ENCODE data around the gene ZDHHC11B. TPM values are rescaled to one million over a fixed set of nuclear protein-coding genes. Genes with fewer than 3 reads are reported as not detected.
"Not testable (repeated sequence)": the region's sequence is repeated elsewhere in the genome, so short reads cannot be mapped to it uniquely, and the experiment has no call there.

ZDHHC11B gene
- total RNA-seq, 1 donor from 2014 or later = 6.9 TPM

GRCh38 chr5:686936-687335 lies 97.6 kb downstream of the ZDHHC11B start:
- DNase-seq (ENCODE audit: low spot score) = peak; percentile 83

- peak; percentile 89 for DNase-seq (ENCODE audit: low spot score)
These were observed 98.4 kb downstream of the ZDHHC11B start for GRCh38 chr5:686172-686523.

GRCh38 chr5:685262-686171 lies 99.0 kb downstream of the ZDHHC11B start:
- peak; percentile 88 for DNase-seq (ENCODE audit: low spot score)

GRCh38 chr5:684751-685216 lies 99.7 kb downstream of the ZDHHC11B start:
- peak; percentile 67 for DNase-seq (ENCODE audit: low spot score)

- DNase-seq (ENCODE audit: low spot score) = peak; percentile 92
These were observed 100.7 kb downstream of the ZDHHC11B start for GRCh38 chr5:683551-684481.

GRCh38 chr5:682651-683358 lies 101.7 kb downstream of the ZDHHC11B start:
- peak; percentile 85 for DNase-seq (ENCODE audit: low spot score)

- not testable (repeated sequence) for DNase-seq (ENCODE audit: low spot score)
These were observed 102.3 kb downstream of the ZDHHC11B start for GRCh38 chr5:682216-682615.

- peak; percentile 89 for DNase-seq (ENCODE audit: low spot score)
These were observed 103.0 kb downstream of the ZDHHC11B start for GRCh38 chr5:681317-682191.

- peak; percentile 67 for DNase-seq (ENCODE audit: low spot score)
These were observed 103.7 kb downstream of the ZDHHC11B start for GRCh38 chr5:680836-681235.

- DNase-seq (ENCODE audit: low spot score) = peak; percentile 83
These were observed 104.3 kb downstream of the ZDHHC11B start for GRCh38 chr5:680118-680795.

GRCh38 chr5:679166-679895 lies 105.2 kb downstream of the ZDHHC11B start:
- peak; percentile 83 for DNase-seq (ENCODE audit: low spot score)

- peak; percentile 84 for DNase-seq (ENCODE audit: low spot score)
These were observed 106.0 kb downstream of the ZDHHC11B start for GRCh38 chr5:678521-678920.

- DNase-seq (ENCODE audit: low spot score) = peak; percentile 89
These were observed 107.1 kb downstream of the ZDHHC11B start for GRCh38 chr5:677131-678101.

GRCh38 chr5:676699-677076 lies 107.8 kb downstream of the ZDHHC11B start:
- no peak for DNase-seq (ENCODE audit: low spot score)

GRCh38 chr5:675871-676698 lies 108.4 kb downstream of the ZDHHC11B start:
- DNase-seq (ENCODE audit: low spot score) = peak; percentile 89

GRCh38 chr5:675111-675870 lies 109.2 kb downstream of the ZDHHC11B start:
- peak; percentile 69 for DNase-seq (ENCODE audit: low spot score)
